SJSA1 (cell line): ENCODE measurements around the gene HLA-DMA. TPM values are rescaled to one million over a fixed set of nuclear protein-coding genes. Genes with fewer than 3 reads are reported as not detected.

Experiments
- DNase-seq, 2 experiments: peaks; one replicate each; pipeline ENCODE4 v3.0.0-alpha.2; 2015 to 2020; ENCODE audit warnings: low spot score in 2 of 2, low read depth in 1 of 2
- H3K27ac ChIP-seq: fragments of 250-450 bp; sonication (Bioruptor Pico); 2 replicates; pipeline ENCODE4 v1.5.1; 2020; ENCODE audit warnings: mild to moderate bottlenecking, moderate library complexity
- H3K27me3 ChIP-seq: fragments of 250-450 bp; sonication (Bioruptor Pico); replicated peaks from 2 replicates; pipeline ENCODE4 v1.5.1; 2020; ENCODE audit warnings: mild to moderate bottlenecking, moderate library complexity
- H3K36me3 ChIP-seq: fragments of 250-450 bp; sonication (Bioruptor Pico); 2 replicates; pipeline ENCODE4 v1.5.1; 2020; ENCODE audit warnings: mild to moderate bottlenecking
- H3K4me1 ChIP-seq: fragments of 250-450 bp; sonication (Bioruptor Pico); replicated peaks from 2 replicates; pipeline ENCODE4 v1.6.1; 2021; ENCODE audit warnings: mild to moderate bottlenecking
- H3K4me3 ChIP-seq: fragments of 250-450 bp; sonication (Bioruptor Pico); 2 replicates; pipeline ENCODE4 v1.5.1; 2020; ENCODE audit warnings: mild to moderate bottlenecking
- H3K9me3 ChIP-seq: fragments of 250-450 bp; sonication (Bioruptor Pico); replicated peaks from 2 replicates; pipeline ENCODE4 v1.5.1; 2020; ENCODE audit warnings: mild to moderate bottlenecking
- total RNA-seq: library from RNA; depleted of rRNA; stranded (reverse); fragments of >200 nt; shearing (Covaris generic); gene quantifications from 2 replicates; pipeline ENCODE4 v1.2.3, GENCODE V29; 2014; rRNA removed

HLA-DMA gene
- 0.24 TPM in 1 of 2 replicates, not detected in the other for total RNA-seq

GRCh38 chr6:32952817-32953739, at the start of gene HLA-DMA:
HLA-DMA (minus strand) TSS chr6:32953097; CDS start chr6:32953036, 61 bp downstream.
- Histone ChIP-seq H3K36me3 (no peaks in the 10 kb centered on the region), H3K27me3 (0 out of 2 replicates have a peak, but pooled peaks cover 1% of the 10 kb centered on the region), H3K4me3 (no peak within 1 kb of the TSS), H3K9me3 (no peaks in the 10 kb centered on the region), H3K4me1 (no peaks in the 10 kb centered on the region), H3K27ac (no peak within 1 kb of the TSS)
- peak; percentile 71 to 72 for DNase-seq

- DNase-seq, result no peak
- Histone ChIP-seq H3K27me3 (peaks cover 29% of the 10 kb centered on the region), H3K9me3 (no peaks in the 10 kb centered on the region), H3K4me1 (no peaks in the 10 kb centered on the region), H3K4me3 (no peak overlapping the region), H3K27ac (no peak overlapping the region), H3K36me3 (no peaks in the 10 kb centered on the region)
Observed at GRCh38 chr6:33001685-33002084, 48.8 kb upstream of the HLA-DMA start.

- no peaks in the 10 kb centered on the region for H3K36me3 ChIP-seq
- DNase-seq, result no peak
Observed at GRCh38 chr6:33000055-33000454, 47.2 kb upstream of the HLA-DMA start.

GRCh38 chr6:32995448-32995847, 42.6 kb upstream of the HLA-DMA start:
- Histone ChIP-seq H3K27ac (no peak overlapping the region), H3K4me1 (no peaks in the 10 kb centered on the region), H3K36me3 (no peaks in the 10 kb centered on the region), H3K4me3 (no peak overlapping the region), H3K9me3 (no peaks in the 10 kb centered on the region), H3K27me3 (peaks cover 37% of the 10 kb centered on the region)
- DNase-seq, result no peak

More at GRCh38 chr6:33000055-33000454, 47.2 kb upstream of the HLA-DMA start:
- H3K4me1 ChIP-seq, result no peaks in the 10 kb centered on the region
- no peak overlapping the region for H3K4me3 ChIP-seq
- no peak overlapping the region for H3K27ac ChIP-seq
- H3K27me3 ChIP-seq, result peaks cover 37% of the 10 kb centered on the region
- H3K9me3 ChIP-seq, result no peaks in the 10 kb centered on the region

- no peak for DNase-seq
- Histone ChIP-seq H3K27ac (no peak overlapping the region), H3K4me3 (no peak overlapping the region), H3K36me3 (no peaks in the 10 kb centered on the region), H3K27me3 (peaks cover 41% of the 10 kb centered on the region), H3K9me3 (no peaks in the 10 kb centered on the region), H3K4me1 (no peaks in the 10 kb centered on the region)
Observed at GRCh38 chr6:32993363-32993973, 40.6 kb upstream of the HLA-DMA start.

GRCh38 chr6:32991972-32992371, 39.1 kb upstream of the HLA-DMA start:
- Histone ChIP-seq H3K9me3 (no peaks in the 10 kb centered on the region), H3K4me3 (no peak overlapping the region), H3K27ac (no peak overlapping the region), H3K27me3 (peaks cover 34% of the 10 kb centered on the region), H3K36me3 (no peaks in the 10 kb centered on the region), H3K4me1 (no peaks in the 10 kb centered on the region)
- DNase-seq, result no peak

GRCh38 chr6:32989368-32989767, 36.5 kb upstream of the HLA-DMA start:
- DNase-seq, result no peak
- no peaks in the 10 kb centered on the region for H3K4me1 ChIP-seq
- H3K27me3 ChIP-seq, result peaks cover 22% of the 10 kb centered on the region
- H3K9me3 ChIP-seq, result no peaks in the 10 kb centered on the region
- no peak overlapping the region for H3K27ac ChIP-seq
- H3K4me3 ChIP-seq, result no peak overlapping the region
- no peaks in the 10 kb centered on the region for H3K36me3 ChIP-seq

GRCh38 chr6:32984622-32985389, 31.9 kb upstream of the HLA-DMA start:
- Histone ChIP-seq H3K9me3 (no peaks in the 10 kb centered on the region), H3K27ac (no peak overlapping the region), H3K4me3 (no peak overlapping the region), H3K4me1 (no peaks in the 10 kb centered on the region), H3K27me3 (peaks cover 5% of the 10 kb centered on the region; the same call in 1 of the 2 replicates), H3K36me3 (peaks cover 36% of the 10 kb centered on the region)
- DNase-seq, result peak; percentile 73 to 85

GRCh38 chr6:32983964-32984621, 31.2 kb upstream of the HLA-DMA start:
- H3K36me3 ChIP-seq, result peaks cover 43% of the 10 kb centered on the region

GRCh38 chr6:32983493-32983848, 30.6 kb upstream of the HLA-DMA start:
- Histone ChIP-seq H3K4me3 (no peak overlapping the region), H3K36me3 (peaks cover 49% of the 10 kb centered on the region), H3K9me3 (no peaks in the 10 kb centered on the region), H3K27ac (no peak overlapping the region), H3K4me1 (no peaks in the 10 kb centered on the region), H3K27me3 (no peaks in the 10 kb centered on the region; the same call in 1 of the 2 replicates)
- no peak for DNase-seq

More at GRCh38 chr6:32983964-32984621, 31.2 kb upstream of the HLA-DMA start:
- no peaks in the 10 kb centered on the region for H3K4me1 ChIP-seq
- no peak overlapping the region for H3K4me3 ChIP-seq
- no peak for DNase-seq
- H3K27ac ChIP-seq, result no peak overlapping the region
- H3K9me3 ChIP-seq, result no peaks in the 10 kb centered on the region
- no peaks in the 10 kb centered on the region; the same call in 1 of the 2 replicates for H3K27me3 ChIP-seq

GRCh38 chr6:32982702-32983492, 30.0 kb upstream of the HLA-DMA start:
- DNase-seq, result no peak
- Histone ChIP-seq H3K27ac (no peak overlapping the region), H3K27me3 (no peaks in the 10 kb centered on the region), H3K4me3 (no peak overlapping the region), H3K4me1 (no peaks in the 10 kb centered on the region), H3K9me3 (no peaks in the 10 kb centered on the region), H3K36me3 (peaks cover 55% of the 10 kb centered on the region)

GRCh38 chr6:32982084-32982701, 29.3 kb upstream of the HLA-DMA start:
- Histone ChIP-seq H3K9me3 (no peaks in the 10 kb centered on the region), H3K36me3 (peaks cover 62% of the 10 kb centered on the region), H3K27me3 (no peaks in the 10 kb centered on the region), H3K4me3 (no peak overlapping the region), H3K27ac (no peak overlapping the region), H3K4me1 (no peaks in the 10 kb centered on the region)
- DNase-seq, result no peak
